GM18502 (cell line): ENCODE measurements around the gene COA3.

Experiments used
- ATAC-seq: cut with Tn5 transposase; IDR thresholded peaks from one replicate; pipeline ENCODE4 v1.9.1; 2021; ENCODE audit warnings: mild to moderate bottlenecking; ENCODE audit not compliant: unreplicated experiment, poor library complexity

The COA3 gene

GRCh38 chr17:42760652-42761581, 37.6 kb downstream of the COA3 start, which contains the start of gene RAMP2:
Gene RAMP2 (plus strand): TSS chr17:42761227. CDS start chr17:42761262, 35 bp downstream.
- ATAC-seq = no peak

DNA sequence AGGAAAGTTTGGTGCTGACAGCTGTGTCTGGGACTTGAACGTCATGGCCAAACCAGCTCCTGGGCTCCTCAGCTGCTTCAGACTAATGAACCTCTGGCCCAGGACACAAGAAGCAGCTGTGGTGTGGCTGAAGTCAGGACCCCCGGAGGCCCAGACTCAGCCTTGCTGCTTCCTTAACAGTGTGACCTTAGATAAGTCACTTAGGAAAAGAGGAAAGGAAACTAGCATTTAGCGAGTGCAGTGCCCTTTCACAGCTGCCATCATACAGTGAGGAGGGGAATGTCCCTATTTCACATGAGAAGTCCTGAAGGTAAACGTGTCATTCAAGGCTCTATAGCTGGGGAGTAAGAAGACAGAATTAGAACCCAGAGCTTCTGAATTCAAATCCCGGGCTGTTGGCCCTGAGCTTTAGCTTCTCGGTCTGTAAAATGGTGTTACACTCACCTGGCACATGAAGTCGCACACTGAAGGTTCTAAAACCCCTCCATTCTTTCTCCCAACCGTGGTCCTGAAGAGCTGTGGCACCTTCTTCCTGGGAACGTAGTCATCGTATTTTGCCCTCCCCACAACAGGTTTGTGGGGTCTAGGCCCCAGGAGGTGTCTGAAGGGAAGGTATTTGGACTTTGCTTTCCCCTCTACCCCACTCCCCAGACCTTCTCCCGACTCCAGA, 38.4 kb downstream of the COA3 start:
- ATAC-seq = no peak

- no peak for ATAC-seq
Measured at GRCh38 chr17:42754782-42755181, 43.7 kb downstream of the COA3 start.

GRCh38 chr17:42751628-42752027, 46.9 kb downstream of the COA3 start:
- no peak for ATAC-seq

DNA sequence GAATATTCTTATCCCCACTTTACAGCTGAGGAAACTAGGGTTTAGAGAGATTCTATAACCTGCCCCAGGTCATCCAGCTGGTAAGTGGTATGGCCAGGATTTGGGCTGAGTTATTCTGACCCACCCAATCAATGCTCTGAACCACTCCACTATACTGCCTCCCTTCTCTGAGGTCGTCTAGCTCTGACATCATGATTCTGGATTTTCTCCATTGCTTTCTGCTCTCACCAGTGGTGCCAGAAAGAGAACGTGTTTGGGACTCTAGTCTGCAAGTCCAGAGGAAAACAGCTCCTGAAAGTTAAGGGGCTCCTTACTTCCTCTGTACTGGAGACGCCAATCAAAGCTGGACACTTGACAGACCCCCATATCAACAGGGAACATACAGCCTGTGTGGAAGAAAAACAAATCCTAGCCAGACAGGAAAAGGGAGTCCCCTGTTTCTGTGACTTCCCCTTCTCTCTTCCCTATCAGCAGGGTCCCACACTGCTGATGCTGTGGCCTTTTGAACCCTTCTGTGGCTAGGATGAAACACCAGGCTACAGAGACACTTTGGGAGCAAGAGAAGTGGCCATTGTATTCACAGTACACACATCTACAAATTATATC, 47.7 kb downstream of the COA3 start:
- no peak for ATAC-seq

GRCh38 chr17:42748908-42749798, 49.4 kb downstream of the COA3 start:
- no peak for ATAC-seq

- ATAC-seq = no peak
Measured at GRCh38 chr17:42748202-42748907, 50.1 kb downstream of the COA3 start.
